DMS114 treated with DMSO at 0.1 percent for 48 hours (cell line): ENCODE measurements around the gene POU2AF2.
"Not testable (repeated sequence)": the region's sequence is repeated elsewhere in the genome, so short reads cannot be mapped to it uniquely, and the experiment has no call there.

Experiments
- DNase-seq: peaks from one replicate; lab custom pipeline; 2025; ENCODE audit not compliant: unreplicated experiment; lab: John Stamatoyannopoulos, UW

Gene POU2AF2

DNA sequence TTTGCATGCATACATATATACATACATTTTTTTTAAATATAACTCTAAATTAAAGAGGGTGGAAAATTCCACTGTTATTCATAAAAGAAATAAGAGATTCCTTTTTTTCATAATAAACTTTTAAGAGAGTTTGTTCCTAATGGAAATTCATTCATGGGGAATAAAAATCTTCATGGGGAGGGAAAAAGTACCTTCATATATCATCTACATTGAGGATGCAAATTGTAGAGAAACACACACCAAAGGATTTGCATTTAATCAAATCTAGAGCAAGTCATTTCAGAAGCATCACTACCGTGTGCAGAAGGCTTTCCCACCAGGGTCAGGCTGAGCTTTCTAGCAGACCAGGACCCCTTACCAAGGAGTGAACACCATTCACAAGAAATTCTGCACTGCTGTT lies at the start of gene POU2AF2:
Gene POU2AF2 (plus strand): TSS at position 301 of the 400 bp plus-strand sequence. CDS start 129 bp downstream, outside the sequence.
- DNase-seq: no peak

DNA sequence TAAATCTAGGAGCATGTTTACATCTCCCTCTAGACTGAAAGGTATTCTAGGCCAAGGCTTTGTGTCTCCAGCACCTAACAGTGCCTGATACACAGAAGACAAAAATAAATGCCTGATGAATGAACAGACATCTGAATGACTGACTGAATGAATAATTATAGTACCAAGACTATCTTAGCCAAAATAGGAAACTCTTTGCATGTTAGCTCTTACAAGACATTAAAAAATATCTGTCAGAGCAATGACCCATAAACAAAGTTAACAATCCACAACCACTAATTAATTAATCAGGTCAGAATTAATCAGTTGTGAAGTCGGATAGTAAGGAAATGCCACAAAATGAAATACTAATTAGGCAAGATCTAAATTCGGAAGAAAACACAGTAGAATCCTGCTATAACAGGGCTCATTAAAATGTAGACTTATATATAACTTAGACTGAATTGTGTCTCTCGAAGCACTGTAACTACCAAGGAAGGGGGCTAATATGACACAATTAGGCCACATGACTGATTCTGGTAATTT lies 45.5 kb upstream of the POU2AF2 start:
- DNase-seq: no peak

DNA sequence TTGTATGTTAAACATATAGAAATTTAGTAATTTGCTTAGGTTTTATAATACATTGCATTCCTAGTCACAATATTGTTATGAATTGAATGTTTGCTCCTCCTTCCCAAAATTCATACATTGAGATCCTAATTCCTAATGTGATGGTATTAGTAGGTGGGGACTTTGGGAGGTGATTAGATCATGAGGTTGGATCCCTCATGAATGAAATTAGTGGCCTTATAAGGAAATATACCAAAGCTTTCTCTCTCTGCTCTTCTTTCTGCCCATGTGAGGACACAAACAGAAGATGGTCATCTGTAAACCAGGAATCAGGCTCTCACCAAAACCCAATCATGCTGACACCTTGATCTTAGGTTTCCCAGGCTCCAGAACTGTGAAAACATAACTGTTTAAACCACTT lies 41.3 kb upstream of the POU2AF2 start:
- DNase-seq: no peak

DNA sequence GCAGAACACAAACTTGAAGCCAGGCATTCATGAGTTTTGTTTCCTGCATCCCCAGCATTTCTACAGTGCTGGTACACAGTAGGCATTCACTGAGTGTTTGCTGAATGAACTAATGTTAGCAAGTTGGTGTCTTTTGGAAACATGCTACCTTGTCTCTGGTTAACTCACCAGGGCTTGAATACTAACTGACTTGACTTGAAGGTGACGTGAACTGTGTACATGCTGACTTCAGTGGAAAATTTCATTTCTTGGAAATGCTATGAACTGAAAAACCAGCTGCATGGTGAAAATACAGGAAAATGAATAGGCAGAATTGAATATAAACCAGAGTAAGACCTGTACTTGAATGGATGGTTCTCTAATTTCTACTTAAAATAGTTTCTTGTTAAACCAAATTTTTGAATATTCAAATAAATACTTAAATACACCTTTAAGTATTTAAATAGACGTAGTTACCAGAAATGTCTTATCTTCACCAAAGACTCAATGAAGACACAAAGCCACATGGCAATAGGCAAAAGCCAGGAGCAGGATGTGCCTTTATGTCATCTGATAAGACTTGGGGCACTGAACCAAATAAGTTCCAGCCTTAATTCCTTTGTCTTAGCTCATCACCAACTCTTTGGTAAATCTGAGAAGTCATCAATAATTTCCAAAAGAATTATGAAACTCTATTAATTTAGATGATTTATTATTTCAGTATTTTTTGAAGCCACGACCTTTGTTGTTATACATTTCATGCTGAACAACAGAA lies 39.7 kb upstream of the POU2AF2 start:
- no peak for DNase-seq

DNA sequence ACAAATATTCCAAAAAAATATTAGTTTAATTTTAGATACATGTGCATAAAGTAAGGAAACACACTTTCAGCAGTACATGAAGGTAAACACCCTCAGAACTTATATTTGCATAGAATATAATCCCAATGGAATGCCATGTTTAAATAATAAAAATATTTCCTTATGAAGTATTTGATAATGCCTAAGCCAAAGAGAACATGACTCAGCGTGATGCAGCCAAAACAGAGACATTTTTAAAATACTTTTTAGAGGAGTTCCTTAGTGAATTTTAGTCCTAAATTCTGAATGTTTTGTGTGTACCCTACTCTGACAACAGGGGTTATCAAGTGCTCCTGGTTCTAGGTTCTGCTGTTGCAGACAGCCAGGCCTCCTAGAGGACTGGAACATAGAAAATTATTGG lies 39.1 kb upstream of the POU2AF2 start:
- DNase-seq: no peak

DNA sequence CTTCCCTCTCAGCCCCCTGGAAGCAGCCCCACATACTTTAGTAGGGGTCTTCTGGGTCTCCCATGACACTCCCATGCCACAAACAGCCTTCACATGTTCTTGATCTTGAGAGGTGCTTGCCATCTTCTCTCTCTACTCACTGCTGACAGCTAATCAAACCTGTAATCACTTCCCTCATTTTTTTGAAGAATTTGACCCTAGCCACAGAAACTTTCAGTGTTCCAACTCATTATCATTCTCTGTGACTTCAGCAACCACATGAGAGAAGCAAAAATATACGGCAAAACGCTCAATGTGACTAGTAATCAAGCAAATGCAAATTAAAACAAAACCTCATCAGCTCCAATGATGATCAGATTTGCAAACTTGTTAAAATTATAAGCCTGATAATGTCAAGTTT lies 38.3 kb upstream of the POU2AF2 start:
- DNase-seq: no peak

- no peak for DNase-seq
Observed at GRCh38 chr11:111209543-111210355, 35.8 kb upstream of the POU2AF2 start.

DNA sequence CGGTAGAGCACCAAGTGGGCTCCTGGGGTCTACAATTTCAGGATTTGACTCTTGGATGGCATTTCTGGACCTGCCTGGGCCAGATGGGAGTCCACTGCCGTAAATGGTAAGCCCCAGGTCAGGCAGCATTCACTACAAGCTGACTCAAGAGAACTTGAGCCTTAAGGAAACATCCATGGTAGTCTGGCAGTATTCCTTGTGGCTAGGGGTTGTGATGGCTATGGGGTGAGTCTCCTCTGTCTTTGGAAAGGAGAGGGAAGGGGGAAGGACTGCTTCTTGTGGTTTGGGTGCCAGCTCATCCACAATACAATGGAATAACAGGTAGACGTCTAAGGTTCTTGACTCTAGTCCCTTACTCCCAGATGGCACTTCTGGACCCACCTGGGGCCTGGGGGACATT lies 32.3 kb upstream of the POU2AF2 start:
- DNase-seq: no peak

DNA sequence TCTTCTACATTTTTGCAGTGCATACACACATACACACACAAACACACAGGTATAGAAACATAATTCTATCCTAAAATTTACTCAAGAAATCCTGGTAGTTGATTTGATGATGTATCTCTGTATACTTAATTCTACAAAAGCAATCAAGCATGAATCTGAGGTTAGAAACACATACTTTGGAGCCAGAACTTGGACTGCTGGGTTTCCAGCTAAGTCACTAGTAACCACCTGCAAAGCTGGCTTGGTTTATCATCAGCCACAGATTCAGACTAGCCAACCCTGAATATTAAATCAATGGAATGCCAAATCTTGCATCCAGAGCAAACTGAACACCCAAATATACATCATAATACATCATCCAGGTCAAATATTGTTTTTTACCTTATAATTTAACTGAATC lies 24.8 kb upstream of the POU2AF2 start:
- no peak for DNase-seq

- no peak for DNase-seq
Observed at GRCh38 chr11:111221208-111221607, 24.3 kb upstream of the POU2AF2 start.

DNA sequence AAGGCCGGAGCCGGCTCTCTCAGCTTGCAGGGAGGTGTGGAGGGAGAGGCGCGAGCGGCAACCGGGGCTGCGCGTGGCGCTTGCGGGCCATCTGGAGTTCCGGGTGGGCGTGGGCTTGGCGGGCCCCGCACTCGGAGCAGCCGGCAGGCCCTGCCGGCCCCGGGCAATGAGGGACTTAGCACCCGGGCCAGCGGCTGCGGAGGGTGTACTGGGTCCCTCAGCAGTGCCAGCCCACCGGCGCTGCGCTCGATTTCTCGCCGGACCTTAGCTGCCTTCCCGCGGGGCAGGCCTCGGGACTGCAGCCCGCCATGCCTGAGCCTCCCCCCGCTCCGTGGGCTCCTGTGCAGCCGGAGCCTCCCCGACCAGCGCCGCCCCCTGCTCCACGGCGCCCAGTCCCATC lies 23.6 kb upstream of the POU2AF2 start:
- DNase-seq: not testable (repeated sequence)

DNA sequence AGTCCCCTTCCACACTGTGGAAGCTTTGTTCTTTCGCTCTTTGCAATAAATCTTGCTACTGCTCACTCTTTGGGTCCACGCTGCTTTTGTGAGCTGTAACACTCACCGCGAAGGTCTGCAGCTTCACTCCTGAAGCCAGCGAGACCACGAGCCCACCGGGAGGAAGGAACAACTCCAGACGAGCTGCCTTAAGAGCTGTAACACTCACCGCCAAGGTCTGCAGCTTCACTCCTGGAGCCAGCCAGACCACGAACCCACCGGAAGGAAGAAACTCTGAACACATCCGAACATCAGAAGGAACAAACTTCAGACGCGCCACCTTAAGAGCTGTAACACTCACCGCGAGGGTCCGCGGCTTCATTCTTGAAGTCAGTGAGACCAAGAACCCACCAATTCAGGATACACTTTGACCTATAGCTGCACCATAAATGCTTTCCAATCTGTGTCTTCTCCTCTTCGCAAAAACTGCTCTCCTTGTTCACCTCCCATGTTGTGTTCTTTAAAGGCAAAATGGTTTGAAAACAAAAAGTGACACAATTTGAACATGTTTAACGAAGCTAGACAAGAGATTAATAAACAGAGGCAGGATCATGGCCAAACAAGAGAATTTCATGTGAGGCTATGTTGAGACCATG lies 22.6 kb upstream of the POU2AF2 start:
- DNase-seq: not testable (repeated sequence)

- DNase-seq: no peak
Observed at GRCh38 chr11:111225881-111226280, 19.6 kb upstream of the POU2AF2 start.

- DNase-seq: no peak
Observed at GRCh38 chr11:111229604-111230003, 15.9 kb upstream of the POU2AF2 start.

- DNase-seq: no peak
Observed at GRCh38 chr11:111230122-111230465, 15.4 kb upstream of the POU2AF2 start.

DNA sequence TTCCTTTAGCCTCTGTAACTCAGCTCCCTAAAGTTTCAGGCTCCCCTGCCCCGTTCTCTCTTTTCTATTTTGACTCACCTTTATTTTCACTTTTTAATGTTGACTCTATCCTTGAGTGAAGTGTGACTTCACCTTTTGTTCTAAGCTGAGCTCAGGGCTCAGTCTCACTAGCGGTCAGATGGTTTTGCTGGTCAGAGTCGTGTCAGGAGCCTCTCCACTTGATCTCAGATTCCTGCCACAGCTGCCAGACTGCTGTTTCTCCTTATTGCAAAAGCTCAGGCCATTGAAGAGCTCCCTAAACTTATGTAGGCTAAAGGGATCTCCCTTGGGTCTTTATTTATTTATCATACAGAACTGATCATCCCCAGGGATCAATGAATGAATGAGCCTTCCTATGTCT lies 13.7 kb upstream of the POU2AF2 start:
- DNase-seq: no peak

DNA sequence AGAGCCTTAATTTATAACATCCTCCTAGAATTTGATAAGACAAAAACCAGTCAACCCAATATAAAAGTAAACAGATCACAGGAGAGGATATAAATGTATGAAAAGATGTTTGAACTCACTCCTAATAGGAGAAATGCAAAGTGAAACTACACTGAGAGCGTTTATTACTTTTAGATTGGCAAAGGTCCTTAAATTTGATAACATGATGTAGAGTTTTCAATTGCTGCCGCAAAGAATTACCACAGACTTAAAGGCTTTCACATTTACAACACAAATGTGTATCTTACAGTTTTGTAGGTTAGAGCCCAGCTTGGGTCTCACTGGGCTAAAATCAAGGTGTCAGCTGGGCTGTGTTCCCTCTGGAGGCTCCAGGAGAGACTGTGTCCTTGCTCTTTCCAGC lies 9.1 kb upstream of the POU2AF2 start:
- no peak for DNase-seq

DNA sequence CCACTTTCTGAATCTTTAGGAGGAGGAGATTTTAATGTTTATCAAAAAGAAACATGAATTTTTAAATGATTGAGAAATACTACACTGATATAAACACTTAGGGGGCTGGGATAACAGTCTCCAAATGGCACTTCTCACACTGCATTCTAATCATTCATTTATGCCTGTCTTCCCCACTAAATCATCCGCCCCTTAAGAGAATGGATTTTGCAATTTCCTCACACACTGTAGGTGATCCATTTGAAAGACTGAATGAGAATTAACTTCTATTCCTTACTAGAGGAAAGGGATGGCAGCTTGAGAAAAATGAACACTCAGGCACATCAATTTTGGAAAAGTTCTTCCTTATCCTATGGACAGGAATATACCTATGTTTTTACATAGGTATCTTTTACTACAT lies 7.6 kb upstream of the POU2AF2 start:
- DNase-seq: no peak

GRCh38 chr11:111246956-111247355 lies 1.4 kb downstream of the POU2AF2 start:
- DNase-seq: no peak

- DNase-seq: no peak
Observed at GRCh38 chr11:111250936-111251335, 5.4 kb downstream of the POU2AF2 start.

GRCh38 chr11:111253131-111253530 lies 7.6 kb downstream of the POU2AF2 start:
- DNase-seq: no peak

DNA sequence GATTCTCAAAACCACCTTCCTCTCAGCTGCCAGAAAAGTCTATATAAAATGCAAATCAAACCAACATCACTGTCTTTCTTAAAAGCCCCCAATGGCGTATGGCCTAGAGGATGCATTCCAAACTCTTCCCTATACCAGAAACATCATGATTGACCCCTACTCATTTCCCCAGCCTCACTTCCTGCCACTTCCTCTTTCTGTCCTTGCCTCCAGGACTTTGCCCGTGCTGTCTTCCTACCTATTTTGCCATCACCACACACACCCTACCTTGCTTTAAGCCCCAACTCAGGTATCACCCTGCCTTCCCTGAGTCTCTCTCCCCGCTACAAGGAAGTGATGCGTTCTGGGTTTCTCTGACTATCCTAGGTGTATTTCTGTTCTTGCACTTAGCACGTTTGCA lies 8.1 kb downstream of the POU2AF2 start:
- no peak for DNase-seq
